Putamen (tissue), 1 donor: Measurements from ENCODE around the gene FAR1.
A peak's percentile ranks its signal among the peaks of the same experiment; 100 is the strongest.
"Not testable (repeated sequence)": the region's sequence is repeated elsewhere in the genome, so short reads cannot be mapped to it uniquely, and the experiment has no call there.

Experiments
- DNase-seq: peaks from one replicate; pipeline ENCODE4 v3.0.0-alpha.2; 2016; ENCODE audit warnings: low spot score

FAR1 gene, protein sequence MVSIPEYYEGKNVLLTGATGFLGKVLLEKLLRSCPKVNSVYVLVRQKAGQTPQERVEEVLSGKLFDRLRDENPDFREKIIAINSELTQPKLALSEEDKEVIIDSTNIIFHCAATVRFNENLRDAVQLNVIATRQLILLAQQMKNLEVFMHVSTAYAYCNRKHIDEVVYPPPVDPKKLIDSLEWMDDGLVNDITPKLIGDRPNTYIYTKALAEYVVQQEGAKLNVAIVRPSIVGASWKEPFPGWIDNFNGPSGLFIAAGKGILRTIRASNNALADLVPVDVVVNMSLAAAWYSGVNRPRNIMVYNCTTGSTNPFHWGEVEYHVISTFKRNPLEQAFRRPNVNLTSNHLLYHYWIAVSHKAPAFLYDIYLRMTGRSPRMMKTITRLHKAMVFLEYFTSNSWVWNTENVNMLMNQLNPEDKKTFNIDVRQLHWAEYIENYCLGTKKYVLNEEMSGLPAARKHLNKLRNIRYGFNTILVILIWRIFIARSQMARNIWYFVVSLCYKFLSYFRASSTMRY

GRCh38 chr11:13668102-13668956, at the start of gene FAR1:
Gene FAR1 (plus strand): TSS chr11:13668668. CDS start chr11:13694766, 26,098 bp downstream.
- peak; percentile 99 for DNase-seq

GRCh38 chr11:13620063-13620462, 48.4 kb upstream of the FAR1 start:
- DNase-seq = no peak

DNA sequence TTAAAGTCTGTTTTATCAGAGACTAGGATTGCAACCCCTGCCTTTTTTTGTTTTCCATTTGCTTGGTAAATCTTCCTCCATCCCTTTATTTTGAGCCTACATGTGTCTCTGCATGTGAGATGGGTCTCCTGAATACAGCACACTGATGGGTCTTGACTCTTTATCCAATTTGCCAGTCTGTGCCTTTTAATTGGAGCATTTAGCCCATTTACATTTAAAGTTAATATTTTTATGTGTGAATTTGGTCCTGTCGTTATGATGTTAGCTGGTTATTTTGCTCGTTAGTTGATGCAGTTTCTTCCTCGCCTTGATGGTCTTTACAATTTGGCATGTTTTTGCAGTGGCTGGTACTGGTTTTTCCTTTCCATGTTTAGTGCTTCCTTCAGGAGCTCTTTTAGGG, 41.6 kb upstream of the FAR1 start:
- not testable (repeated sequence) for DNase-seq

GRCh38 chr11:13628634-13629033, 39.8 kb upstream of the FAR1 start:
- not testable (repeated sequence) for DNase-seq

- no peak for DNase-seq
Measured at GRCh38 chr11:13629779-13630178, 38.7 kb upstream of the FAR1 start.

DNA sequence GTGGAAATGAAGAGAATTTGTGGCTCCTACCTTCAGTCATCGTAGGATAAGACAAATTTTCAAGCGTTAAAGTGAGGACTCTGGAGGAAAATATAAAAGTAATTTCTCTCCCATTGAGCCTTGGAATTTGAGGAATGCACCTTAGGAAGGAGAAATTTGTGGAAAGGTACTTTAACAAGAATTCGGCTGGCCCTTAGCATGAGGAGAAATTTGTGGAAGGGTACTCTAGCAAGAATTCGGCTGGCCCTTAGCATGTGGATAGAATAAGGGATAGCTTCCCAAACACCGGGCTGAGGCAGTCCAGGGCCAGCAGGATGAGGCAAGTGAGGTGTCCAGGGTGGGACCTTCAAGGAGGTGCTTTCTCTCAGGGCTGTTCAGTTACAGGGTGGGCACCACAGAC, 33.2 kb upstream of the FAR1 start:
- no peak for DNase-seq

DNA sequence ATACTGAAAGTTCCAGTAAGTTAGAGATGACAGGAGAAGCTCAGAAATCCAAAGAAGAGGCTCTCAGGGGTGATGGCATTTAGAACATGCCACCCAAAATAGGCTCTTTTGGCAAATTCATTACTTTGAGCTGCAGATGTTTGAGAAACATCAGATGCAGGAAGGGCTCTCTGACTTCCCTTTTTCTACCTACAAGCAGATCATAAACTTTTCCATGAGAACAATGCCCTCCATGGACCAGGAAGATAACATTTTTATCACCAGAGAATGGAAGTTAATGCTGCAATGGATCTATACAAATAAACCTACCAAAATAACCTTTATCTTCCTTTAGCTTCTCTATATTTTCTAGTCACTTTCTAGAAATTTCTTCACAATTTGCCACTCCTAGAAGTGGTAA, 32.7 kb upstream of the FAR1 start:
- DNase-seq = no peak

GRCh38 chr11:13637125-13638069, 31.1 kb upstream of the FAR1 start:
- no peak for DNase-seq

- no peak for DNase-seq
Measured at GRCh38 chr11:13638422-13638821, 30.0 kb upstream of the FAR1 start.

- no peak for DNase-seq
Measured at GRCh38 chr11:13644997-13645687, 23.3 kb upstream of the FAR1 start.

DNA sequence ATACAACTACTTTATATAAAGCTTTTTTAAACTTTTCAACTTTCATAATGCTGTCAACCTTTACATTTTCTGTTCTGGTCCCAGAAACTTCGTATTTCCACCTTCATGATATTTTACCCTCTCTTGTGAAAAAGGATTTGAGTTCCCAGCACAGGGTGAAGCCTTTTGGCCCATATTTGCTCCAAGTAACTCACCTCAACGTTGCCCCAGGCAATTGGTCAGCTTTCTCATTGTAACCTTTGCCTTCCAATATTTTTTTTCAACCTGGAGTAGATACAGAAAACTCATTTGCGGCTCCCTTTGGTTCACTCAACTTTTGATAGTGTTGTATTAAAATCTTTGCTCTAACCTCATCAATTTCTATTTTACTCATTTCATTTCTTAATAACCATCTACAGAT, 21.1 kb upstream of the FAR1 start:
- no peak for DNase-seq

- no peak for DNase-seq
Measured at GRCh38 chr11:13649619-13650018, 18.8 kb upstream of the FAR1 start.

DNA sequence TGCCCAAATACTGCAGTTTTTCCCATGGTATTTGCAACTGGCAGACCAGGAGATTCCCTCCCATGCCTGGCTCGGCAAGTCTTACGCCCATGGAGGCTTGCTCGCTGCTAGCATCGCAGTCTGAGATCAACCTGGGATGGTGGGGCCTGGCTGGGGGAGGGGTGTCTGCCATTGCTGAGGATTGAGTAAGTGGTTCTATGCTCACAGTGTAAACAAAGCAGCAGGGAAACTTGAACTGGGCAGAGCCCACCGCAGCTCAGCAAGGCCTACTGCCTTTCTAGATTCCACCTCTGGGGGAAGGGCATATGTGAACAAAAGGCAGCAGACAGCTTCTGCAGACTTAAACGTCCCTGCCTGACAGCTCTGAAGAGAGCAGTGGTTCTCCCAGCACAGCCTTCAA, 17.0 kb upstream of the FAR1 start:
- DNase-seq = not testable (repeated sequence)

GRCh38 chr11:13661074-13661623, 7.3 kb upstream of the FAR1 start:
- no peak for DNase-seq

GRCh38 chr11:13663631-13664071, 4.8 kb upstream of the FAR1 start:
- no peak for DNase-seq

DNA sequence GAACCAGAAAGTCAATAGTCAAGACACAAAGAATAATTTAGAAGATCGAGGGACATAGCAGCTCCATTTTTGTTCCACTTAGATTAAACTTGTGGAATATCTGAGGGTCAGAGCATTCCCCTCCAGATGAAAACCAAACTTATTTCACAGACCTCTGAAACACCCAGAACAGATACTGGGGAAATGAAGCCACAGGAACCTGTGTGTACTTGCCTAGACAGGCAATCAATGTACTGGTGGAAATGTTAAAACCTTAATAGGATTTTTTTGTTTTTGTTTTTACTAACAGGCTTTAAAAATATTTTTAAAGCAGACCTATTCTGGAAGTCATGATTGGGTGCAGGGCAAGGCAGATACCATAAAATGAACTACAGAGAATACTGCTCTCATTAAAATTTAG, 4.1 kb upstream of the FAR1 start:
- no peak for DNase-seq

DNA sequence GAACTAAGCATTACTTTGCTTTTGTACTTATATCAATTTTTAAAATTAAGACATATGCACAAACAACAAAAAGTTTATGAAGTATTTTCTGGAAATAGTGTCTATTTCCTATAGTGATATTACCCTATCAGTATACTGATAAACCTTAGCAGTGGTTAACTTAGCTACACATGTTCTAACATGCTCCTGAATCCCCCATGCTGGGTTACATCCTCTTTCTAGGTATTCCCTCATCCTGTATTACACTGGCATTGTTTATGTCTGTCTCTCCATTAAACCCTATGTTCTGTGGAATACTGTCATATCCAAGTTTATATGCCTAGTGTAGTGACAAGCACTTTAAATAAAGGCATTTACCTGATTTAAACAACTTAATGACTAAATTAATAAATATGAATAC, 1.8 kb upstream of the FAR1 start:
- DNase-seq = no peak

- no peak for DNase-seq
Measured at GRCh38 chr11:13667245-13667644, 1.2 kb upstream of the FAR1 start.

GRCh38 chr11:13667795-13668101, 720 bp upstream of the FAR1 start:
- no peak for DNase-seq

GRCh38 chr11:13668957-13669521, 571 bp downstream of the FAR1 start:
- DNase-seq = no peak
